Left ventricle myocardium inferior (tissue), 1 donor: ENCODE measurements around the gene LRMDA. TPM values are rescaled to one million over a fixed set of nuclear protein-coding genes. Genes with fewer than 3 reads are reported as not detected.
A peak's percentile ranks its signal among the peaks of the same experiment; 100 is the strongest.

Source experiments
- DNase-seq: peaks from one replicate; pipeline ENCODE4 v3.0.0-alpha.2; 2020
- H3K27ac ChIP-seq: fragments of 200-600 bp; replicated peaks from 2 replicates; pipeline ENCODE4 v1.8.0; 2021
- H3K27me3 ChIP-seq: fragments of 200-600 bp; 2 replicates; pipeline ENCODE4 v1.8.0; 2021; ENCODE audit warnings: low read depth
- H3K36me3 ChIP-seq: fragments of 200-600 bp; 2 replicates; pipeline ENCODE4 v1.8.0; 2021
- H3K4me1 ChIP-seq: fragments of 200-600 bp; 2 replicates; pipeline ENCODE4 v1.8.0; 2021
- H3K4me3 ChIP-seq: fragments of 200-600 bp; 2 replicates; pipeline ENCODE4 v1.8.0; 2021; ENCODE audit warnings: mild to moderate bottlenecking, moderate library complexity
- H3K9me3 ChIP-seq: fragments of 200-600 bp; replicated peaks from 2 replicates; pipeline ENCODE4 v1.8.0; 2021
- intact Hi-C: fragments of 100-400 bp; cut with micrococcal nuclease; formaldehyde crosslinking; loops from one replicate; pipeline ENCODE4 v1.11.0; 2022
- total RNA-seq: library from RNA; stranded (reverse); fragmentation: NEBNext Ultra II Directional; extraction: Animal tissue kit (Norgen Biotek cat#: 25700); gene quantifications from one replicate; pipeline ENCODE4 v1.2.1, GENCODE V29; 2021
- TF ChIP-seq, protein P1 (sequence below): fragments of 200-600 bp; IDR thresholded peaks from 2 replicates; pipeline ENCODE4 v1.8.0; 2021; ENCODE audit warnings: antibody characterized with exemption, mild to moderate bottlenecking, borderline replicate concordance
- donor health status: DM: no; HTN: yes; CAD: no; lungs with severe emphysema.

The LRMDA gene
- total RNA-seq, 1 donor from 2014 or later = 18.7 TPM

DNA sequence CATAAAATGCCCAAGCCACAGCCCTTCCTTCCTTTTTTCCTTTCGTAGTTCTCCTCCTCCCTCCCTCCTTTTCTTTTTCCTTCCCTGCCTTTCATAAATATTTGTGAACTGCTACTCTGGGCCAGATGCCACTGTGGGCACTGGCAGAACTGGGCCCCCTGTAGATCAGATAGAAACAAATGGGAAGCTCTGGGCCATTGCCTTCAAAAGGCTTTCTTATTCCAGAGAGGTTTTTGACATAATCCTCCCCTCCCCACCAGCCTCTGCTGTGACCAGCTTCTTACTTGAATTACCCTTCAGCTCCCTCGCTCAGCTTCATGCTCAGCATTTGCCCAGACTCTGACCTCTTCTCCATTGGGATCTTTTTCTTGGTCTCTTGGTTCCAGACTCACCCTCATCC is 886.8 kb downstream of the LRMDA start:
- Histone ChIP-seq H3K9me3 (peaks cover 14% of the 10 kb centered on the region), H3K27ac (no peak overlapping the region), H3K4me3 (no peak overlapping the region), H3K36me3 (no peaks in the 10 kb centered on the region), H3K27me3 (no peaks in the 10 kb centered on the region), H3K4me1 (peaks cover 5% of the 10 kb centered on the region)
- no peak for DNase-seq
- TF ChIP-seq, protein P1, sequence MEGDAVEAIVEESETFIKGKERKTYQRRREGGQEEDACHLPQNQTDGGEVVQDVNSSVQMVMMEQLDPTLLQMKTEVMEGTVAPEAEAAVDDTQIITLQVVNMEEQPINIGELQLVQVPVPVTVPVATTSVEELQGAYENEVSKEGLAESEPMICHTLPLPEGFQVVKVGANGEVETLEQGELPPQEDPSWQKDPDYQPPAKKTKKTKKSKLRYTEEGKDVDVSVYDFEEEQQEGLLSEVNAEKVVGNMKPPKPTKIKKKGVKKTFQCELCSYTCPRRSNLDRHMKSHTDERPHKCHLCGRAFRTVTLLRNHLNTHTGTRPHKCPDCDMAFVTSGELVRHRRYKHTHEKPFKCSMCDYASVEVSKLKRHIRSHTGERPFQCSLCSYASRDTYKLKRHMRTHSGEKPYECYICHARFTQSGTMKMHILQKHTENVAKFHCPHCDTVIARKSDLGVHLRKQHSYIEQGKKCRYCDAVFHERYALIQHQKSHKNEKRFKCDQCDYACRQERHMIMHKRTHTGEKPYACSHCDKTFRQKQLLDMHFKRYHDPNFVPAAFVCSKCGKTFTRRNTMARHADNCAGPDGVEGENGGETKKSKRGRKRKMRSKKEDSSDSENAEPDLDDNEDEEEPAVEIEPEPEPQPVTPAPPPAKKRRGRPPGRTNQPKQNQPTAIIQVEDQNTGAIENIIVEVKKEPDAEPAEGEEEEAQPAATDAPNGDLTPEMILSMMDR = no peak
- intact Hi-C loops = loop anchor here (10.0 kb wide), 1 partner anchor 227 kb away; no protein-coding TSS in a partner anchor

DNA sequence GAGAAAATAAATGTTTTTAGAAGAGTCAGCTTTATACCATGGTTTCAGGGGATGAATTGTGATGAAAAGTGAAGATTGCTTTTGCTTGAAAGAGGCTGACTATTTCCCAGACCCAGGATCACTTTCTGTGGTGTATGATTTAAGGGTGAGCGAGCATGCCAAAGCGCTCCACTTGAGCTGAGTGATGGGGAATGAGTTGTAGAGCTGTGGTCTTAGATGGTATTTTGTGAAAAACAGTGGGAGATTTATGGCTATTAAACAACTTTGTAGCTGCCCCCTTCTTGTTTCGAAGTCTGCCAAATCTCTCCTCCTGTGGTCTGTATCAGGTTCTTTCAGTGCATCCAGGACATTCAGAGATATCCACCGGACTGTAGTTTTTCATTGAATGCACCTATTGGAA is 888.2 kb downstream of the LRMDA start:
- H3K36me3 ChIP-seq = no peaks in the 10 kb centered on the region
- H3K4me3 ChIP-seq = no peak overlapping the region
- H3K27me3 ChIP-seq = no peaks in the 10 kb centered on the region
- peaks cover 14% of the 10 kb centered on the region for H3K4me1 ChIP-seq
- no peak overlapping the region for H3K27ac ChIP-seq
- TF ChIP-seq, protein P1 = no peak
- intact Hi-C loops = loop anchor here (10.0 kb wide), 1 partner anchor 225 kb away; no protein-coding TSS in a partner anchor
- H3K9me3 ChIP-seq = peaks cover 14% of the 10 kb centered on the region
- no peak for DNase-seq

DNA sequence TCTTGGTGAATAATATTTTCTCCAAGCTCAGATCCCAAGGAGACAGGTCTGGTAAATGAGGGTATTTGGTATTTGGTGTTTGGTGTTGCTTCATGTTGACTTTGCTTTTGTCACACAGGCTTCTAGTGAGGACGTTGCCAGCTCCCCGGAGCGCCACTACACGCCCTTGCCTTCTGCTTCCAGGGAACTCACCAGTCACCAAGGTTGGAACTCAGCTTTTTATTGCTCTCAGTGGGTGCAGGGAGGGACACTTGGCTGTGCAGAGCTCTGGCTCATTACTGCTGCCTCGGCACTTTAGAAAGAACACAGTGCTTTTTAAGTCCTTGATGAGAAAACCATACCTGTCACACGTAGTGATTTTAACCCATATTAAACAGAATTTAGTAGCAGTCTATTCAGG is 892.9 kb downstream of the LRMDA start:
- peak; percentile 35 for DNase-seq
- Histone ChIP-seq H3K27ac (peak overlapping the region; percentile 53), H3K4me3 (no peak overlapping the region), H3K36me3 (no peaks in the 10 kb centered on the region), H3K27me3 (no peaks in the 10 kb centered on the region), H3K4me1 (peaks cover 10% of the 10 kb centered on the region), H3K9me3 (no peaks in the 10 kb centered on the region)
- intact Hi-C loops = no loop called here
- TF ChIP-seq, protein P1 = no peak

DNA sequence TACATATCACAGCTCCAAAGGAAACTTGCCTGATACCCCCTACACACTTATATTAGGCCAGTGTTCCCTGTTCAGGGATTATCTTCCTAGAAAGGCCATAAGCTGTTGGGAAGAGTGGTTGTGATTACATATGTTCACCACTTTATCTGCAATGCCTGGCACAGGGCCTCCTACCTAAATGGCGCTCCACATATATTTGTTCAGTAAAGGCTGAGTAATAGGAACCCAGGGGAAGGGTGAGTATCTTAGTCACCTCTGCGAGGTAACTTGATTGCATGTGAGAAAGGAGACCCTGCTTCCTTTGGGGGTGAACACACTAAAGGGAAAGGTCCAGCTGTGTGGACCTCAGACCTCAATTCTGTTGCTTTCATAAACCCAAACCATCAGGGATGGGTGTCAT is 896.0 kb downstream of the LRMDA start:
- no peak overlapping the region for H3K27ac ChIP-seq
- H3K4me3 ChIP-seq = no peak overlapping the region
- intact Hi-C loops = no loop called here
- peaks cover 23% of the 10 kb centered on the region for H3K4me1 ChIP-seq
- no peaks in the 10 kb centered on the region for H3K9me3 ChIP-seq
- no peak for DNase-seq
- H3K36me3 ChIP-seq = no peaks in the 10 kb centered on the region
- H3K27me3 ChIP-seq = no peaks in the 10 kb centered on the region
- TF ChIP-seq, protein P1 = no peak

DNA sequence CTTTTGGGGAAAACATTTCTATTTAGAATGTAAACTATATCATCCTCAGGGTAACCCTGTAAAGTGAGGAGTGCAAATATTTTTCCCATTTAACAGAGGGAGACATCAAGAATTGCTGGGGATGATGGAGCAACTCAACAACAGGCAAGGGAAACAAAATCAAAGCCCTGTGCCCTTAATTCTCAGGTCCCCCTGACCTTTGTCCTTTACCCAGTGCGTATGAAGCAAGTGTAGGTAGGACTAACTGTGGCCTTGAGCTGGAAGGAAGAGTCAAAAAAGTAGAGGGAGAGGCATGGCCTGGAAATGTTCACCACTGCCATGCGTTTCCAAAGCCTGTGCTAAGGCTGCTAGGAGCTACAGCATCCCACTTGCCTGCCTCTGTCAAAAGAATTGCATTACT is 896.9 kb downstream of the LRMDA start:
- no peak for DNase-seq
- no peaks in the 10 kb centered on the region for H3K27me3 ChIP-seq
- H3K4me1 ChIP-seq = peaks cover 23% of the 10 kb centered on the region
- no peaks in the 10 kb centered on the region for H3K9me3 ChIP-seq
- no peak overlapping the region for H3K27ac ChIP-seq
- H3K36me3 ChIP-seq = no peaks in the 10 kb centered on the region
- intact Hi-C loops = no loop called here
- TF ChIP-seq, protein P1 = no peak
- H3K4me3 ChIP-seq = no peak overlapping the region
